Kidney (tissue), 14 donors: ENCODE measurements around the gene KLK6. TPM values are rescaled to one million over a fixed set of nuclear protein-coding genes. Genes with fewer than 3 reads are reported as not detected.
A peak's percentile ranks its signal among the peaks of the same experiment; 100 is the strongest.
"Not testable (repeated sequence)": the region's sequence is repeated elsewhere in the genome, so short reads cannot be mapped to it uniquely, and the experiment has no call there.

Source experiments
- DNase-seq, 5 donors: peaks; one replicate each; pipeline ENCODE4 v3.0.0-alpha.2; 2013 to 2020
- FAIRE-seq: peaks from 2 replicates; lab custom pipeline; 2012; peaks lifted over from hg19 to GRCh38; lab: Jason Lieb, UNC
- H3K27ac ChIP-seq, 2 donors: one replicate each; pipeline ENCODE4 v1.7.0; 2013; ENCODE audit warnings: low read depth in 2 of 2, low read length in 2 of 2, inconsistent platforms in 1 of 2
- H3K27me3 ChIP-seq: one replicate; pipeline ENCODE4 v1.7.1; 2013; ENCODE audit warnings: low read length, inconsistent platforms; ENCODE audit not compliant: control insufficient read depth, insufficient read depth
- H3K36me3 ChIP-seq, 3 donors: one replicate each; pipeline versions ENCODE4 v1.7.0 to v1.7.1; 2013; ENCODE audit warnings: low read length in 3 of 3, control low read depth in 1 of 3, inconsistent platforms in 1 of 3; ENCODE audit not compliant: insufficient read depth in 3 of 3, control insufficient read depth in 2 of 3
- H3K4me1 ChIP-seq, 3 donors: one replicate each; pipeline versions ENCODE4 v1.7.0 to v1.7.1; 2013; ENCODE audit warnings: low read length in 3 of 3, inconsistent platforms in 1 of 3, low read depth in 1 of 3; ENCODE audit not compliant: control insufficient read depth in 2 of 3, insufficient read depth in 2 of 3
- H3K4me3 ChIP-seq, 3 donors: one replicate each; pipeline versions ENCODE4 v1.7.0 to v1.8.1; 2013; ENCODE audit warnings: low read length in 3 of 3, control low read depth in 1 of 3, inconsistent platforms in 1 of 3
- H3K9ac ChIP-seq, 3 donors: one replicate each; pipeline versions ENCODE4 v1.7.0 to v1.7.1; 2013; ENCODE audit warnings: low read length in 3 of 3, control low read depth in 1 of 3, inconsistent platforms in 1 of 3
- H3K9me3 ChIP-seq, 3 donors: one replicate each; pipeline versions ENCODE4 v1.7.0 to v1.7.1; 2013; ENCODE audit warnings: low read length in 3 of 3, control low read depth in 1 of 3, inconsistent platforms in 1 of 3; ENCODE audit not compliant: control insufficient read depth in 2 of 3, insufficient read depth in 1 of 3
- CTCF ChIP-seq: IDR thresholded peaks from 3 replicates; pipeline ENCODE4 v1.5.1; 2012; ENCODE audit warnings: mild to moderate bottlenecking, moderate library complexity, borderline replicate concordance; ENCODE audit not compliant: insufficient read depth; ENCODE audit errors: extremely low read depth
- intact Hi-C: fragments of 100-400 bp; cut with DNase I; formaldehyde crosslinking; loops from one replicate; pipeline ENCODE4 v1.11.1; 2022
- polyA plus RNA-seq: library from polyadenylated mRNA; stranded (reverse); fragments of 350-450 nt; fragmentation: Illumina TruSeq; extraction: RNeasy Lipid Tissue Mini Kit (QIAGEN cat#74804); gene quantifications from one replicate; pipeline ENCODE4 v1.2.3, GENCODE V29; 2014; ENCODE audit warnings: low read depth, low replicate concordance; ENCODE audit not compliant: insufficient read depth
- total RNA-seq: library from RNA; stranded (reverse); fragmentation: NEBNext Ultra II Directional; extraction: Animal tissue kit (Norgen Biotek cat#: 25700); gene quantifications from one replicate; pipeline ENCODE4 v1.2.1, GENCODE V29; 2021
- donor health status: control.
- donor health status: control.
- donor health status: control.
- donor health status: control.
- donor health status: control.
- donor health status: DM: yes; HTN: yes; CAD: no.
- donor health status: Normal renal cell carcinoma (clear cell type).

Gene KLK6
- total and polyA plus RNA-seq, 2 donors from 2014 or later: 15.0 to 30.3 TPM

DNA sequence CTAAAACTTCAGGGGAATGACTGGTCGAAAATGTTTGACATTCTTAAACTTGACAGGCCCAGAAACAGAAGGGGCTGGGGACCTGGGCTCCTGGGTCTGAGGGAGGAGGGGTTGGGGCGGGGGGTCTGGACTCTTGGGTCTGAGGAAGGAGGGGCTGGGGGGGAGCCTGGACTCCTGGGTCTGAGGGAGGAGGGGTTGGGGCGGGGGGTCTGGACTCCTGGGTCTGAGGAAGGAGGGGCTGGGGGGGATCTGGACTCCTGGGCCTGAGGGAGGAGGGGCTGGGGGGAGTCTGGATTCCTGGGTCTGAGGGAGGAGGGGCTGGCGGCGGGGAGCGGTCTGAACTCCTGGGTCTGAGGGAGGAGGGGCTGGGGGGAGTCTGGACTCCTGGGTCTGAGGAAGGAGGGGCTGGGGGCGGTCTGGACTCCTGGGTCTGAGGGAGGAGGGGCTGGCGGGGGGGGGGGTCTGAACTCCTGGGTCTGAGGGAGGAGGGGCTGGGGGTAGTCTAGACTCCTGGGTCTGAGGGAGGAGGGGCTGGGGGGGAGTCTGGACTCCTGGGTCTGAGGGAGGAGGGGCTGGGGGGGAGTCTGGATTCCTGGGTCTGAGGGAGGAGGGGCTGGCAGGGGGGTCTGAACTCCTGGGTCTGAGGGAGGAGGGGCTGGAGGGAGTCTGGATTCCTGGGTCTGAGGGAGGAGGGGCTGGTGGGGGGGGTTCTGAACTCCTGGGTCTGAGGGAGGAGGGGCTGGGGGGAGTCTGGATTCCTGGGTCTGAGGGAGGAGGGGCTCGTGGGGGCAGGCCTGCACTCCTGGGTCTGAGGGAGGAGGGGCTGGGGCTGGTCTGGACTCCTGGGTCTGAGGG lies 5.5 kb upstream of the KLK6 start:
- H3K9ac ChIP-seq: no peak overlapping the region
- no peak for FAIRE-seq
- H3K36me3 ChIP-seq: no peaks in the 10 kb centered on the region
- no peak for TF ChIP-seq CTCF
- intact Hi-C loops: no loop called here
- no peaks in the 10 kb centered on the region for H3K4me1 ChIP-seq
- no peak overlapping the region for H3K4me3 ChIP-seq
- no peak overlapping the region for H3K27ac ChIP-seq
- peak in 4 of 5 donors; percentile 29 to 80 (median 46) for DNase-seq
- H3K27me3 ChIP-seq: no peaks in the 10 kb centered on the region
- no peaks in the 10 kb centered on the region for H3K9me3 ChIP-seq

DNA sequence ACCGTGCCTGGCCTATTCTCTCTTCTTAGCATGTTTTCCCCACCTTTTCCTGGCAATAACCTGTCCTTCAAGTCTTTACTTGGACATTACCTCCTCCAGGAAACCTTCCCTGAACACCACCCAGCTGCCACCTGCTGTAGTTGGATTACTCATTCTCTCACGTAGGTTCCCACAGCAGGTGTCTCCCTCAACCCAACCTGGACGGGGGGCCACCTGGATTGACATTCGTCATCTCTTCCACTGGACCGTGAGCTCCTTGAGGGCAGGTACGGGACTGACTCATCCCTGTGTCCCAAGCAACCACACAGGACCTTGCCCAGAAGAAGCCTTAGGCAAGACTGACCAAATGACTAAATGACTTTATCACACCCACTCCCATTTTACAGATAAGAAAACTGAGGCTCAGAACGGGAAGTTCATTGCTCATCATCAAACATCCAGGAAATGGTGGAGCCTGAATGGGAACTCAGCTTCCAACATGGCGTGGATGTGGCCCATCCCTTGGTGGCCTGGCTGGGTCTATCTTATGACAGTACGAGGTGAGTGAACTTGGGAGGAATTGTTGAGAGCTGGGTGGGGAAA lies 3.5 kb upstream of the KLK6 start:
- DNase-seq (no peak), FAIRE-seq (no peak)
- Histone ChIP-seq H3K36me3 (no peaks in the 10 kb centered on the region), H3K9ac (no peak overlapping the region), H3K27ac (no peak overlapping the region), H3K4me1 (no peaks in the 10 kb centered on the region), H3K27me3 (no peaks in the 10 kb centered on the region), H3K4me3 (no peak overlapping the region), H3K9me3 (no peaks in the 10 kb centered on the region)
- intact Hi-C loops: no loop called here
- TF ChIP-seq CTCF: no peak

DNA sequence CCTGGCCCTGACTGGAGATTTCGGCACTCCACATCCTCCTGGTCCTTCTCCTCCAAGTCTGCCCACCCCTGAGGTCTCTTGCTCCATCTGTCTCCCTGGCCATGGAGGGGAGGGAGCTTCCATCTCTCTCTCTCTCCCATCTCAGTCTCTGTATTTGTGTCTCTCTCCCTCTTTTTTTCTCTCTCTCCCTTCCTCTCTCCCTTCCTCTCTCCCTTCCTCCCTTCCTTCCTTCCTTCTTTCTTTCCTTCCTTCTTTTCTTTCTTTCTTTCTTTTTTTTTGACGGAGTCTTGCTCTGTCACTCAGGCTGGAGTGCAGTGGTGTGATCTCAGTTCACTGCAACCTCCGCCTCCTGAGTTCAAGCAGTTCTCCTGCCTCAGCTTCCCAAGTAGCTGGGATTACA lies 419 bp upstream of the KLK6 start:
- intact Hi-C loops, H3K36me3 ChIP-seq, H3K27me3 ChIP-seq, H3K4me1 ChIP-seq, FAIRE-seq, H3K27ac ChIP-seq, H3K9me3 ChIP-seq, DNase-seq, H3K9ac ChIP-seq, H3K4me3 ChIP-seq: not testable (repeated sequence)

DNA sequence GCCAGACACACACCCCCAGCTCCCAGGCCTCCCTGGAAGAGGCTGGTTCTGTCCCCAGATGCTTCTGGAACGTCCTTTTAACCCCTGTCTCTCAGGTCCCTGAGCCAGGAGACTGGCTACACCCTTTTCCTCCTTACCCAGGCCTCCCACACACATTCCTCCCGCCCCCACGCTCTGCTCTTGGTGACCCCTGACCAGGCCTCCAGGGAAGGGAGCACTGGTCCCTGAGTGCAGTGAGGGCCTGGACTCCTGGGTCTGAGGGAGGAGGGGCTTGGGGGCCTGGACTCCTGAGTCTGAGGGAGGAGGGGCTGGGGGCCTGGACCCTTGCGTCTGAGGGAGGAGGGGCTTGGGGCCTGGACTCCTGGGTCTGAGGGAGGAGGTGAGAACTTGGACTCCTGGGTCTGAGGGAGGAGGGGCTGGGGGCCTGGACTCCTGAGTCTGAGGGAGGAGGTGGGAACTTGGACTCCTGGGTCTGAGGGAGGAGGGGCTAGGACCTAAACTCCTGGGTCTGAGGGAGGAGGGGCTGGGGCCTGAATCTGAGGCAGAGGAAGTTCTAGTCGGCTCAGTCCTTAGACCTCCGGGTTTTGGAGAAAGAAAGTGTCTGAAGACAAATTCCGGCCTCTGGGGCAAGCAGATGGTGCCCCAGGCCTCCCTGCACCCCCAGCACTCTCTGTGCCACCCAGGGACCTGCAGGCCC lies 527 bp downstream of the KLK6 start:
- FAIRE-seq (no peak), DNase-seq (peak in 4 of 5 donors; percentile 81 to 91 (median 88))
- H3K4me3 ChIP-seq: no peak overlapping the region
- no peaks in the 10 kb centered on the region for H3K36me3 ChIP-seq
- no peaks in the 10 kb centered on the region for H3K27me3 ChIP-seq
- no peaks in the 10 kb centered on the region for H3K4me1 ChIP-seq
- intact Hi-C loops: no loop called here
- H3K9ac ChIP-seq: no peak overlapping the region
- no peaks in the 10 kb centered on the region for H3K9me3 ChIP-seq
- H3K27ac ChIP-seq: no peak overlapping the region
- TF ChIP-seq CTCF: no peak
